ENCODE results near the gene DNAJC28.
A peak's percentile ranks its signal among the peaks of the same experiment; 100 is the strongest.
"Not testable (repeated sequence)": the region's sequence is repeated elsewhere in the genome, so short reads cannot be mapped to it uniquely, and the experiment has no call there.

DNAJC28 gene

GRCh38 chr21:33478182-33478581 is 13.3 kb downstream of the DNAJC28 start:
- WGBS (ENCODE audit: insufficient coverage): 85% methylated on average over 8 of the region's 9 CpGs
- Histone ChIP-seq H3K9me3 (ENCODE audit: control extremely low read depth in 1 of 5, control insufficient read depth in 4 of 5, insufficient read depth in 2 of 5, low read depth in 1 of 5, low read length in 4 of 5) (no peaks in the 10 kb centered on the region), H3K27me3 (replicated peaks in 2 of 5; ENCODE audit: control insufficient read depth in 4 of 5, insufficient read depth in 5 of 5, low read length in 4 of 5) (no peaks in the 10 kb centered on the region), H3K4me1 (ENCODE audit: control extremely low read depth in 1 of 4, control insufficient read depth in 4 of 4, insufficient read depth in 4 of 4, low read length in 3 of 4) (peaks cover 0 to 15% (median 13%) of the 10 kb centered on the region in 4 experiments), H3K27ac (ENCODE audit: insufficient read depth in 1 of 2, low read depth in 1 of 2, low read length in 2 of 2, poor library complexity in 1 of 2, severe bottlenecking in 2 of 2) (peak overlapping the region in 1 of 2 experiments; percentile 95), H3K4me3 (ENCODE audit: control insufficient read depth in 1 of 7, extremely low read depth in 1 of 7, insufficient read depth in 4 of 7, low read depth in 2 of 7, low read length in 6 of 7) (peak overlapping the region in 6 of 7 experiments; percentile 73 to 99 (median 90)), H3K36me3 (ENCODE audit: control insufficient read depth in 4 of 4, insufficient read depth in 4 of 4, low read length in 3 of 4) (no peaks in the 10 kb centered on the region)
- CTCF ChIA-PET: no interaction called here
- POLR2A ChIA-PET: no interaction called here
- no peak for DNase-seq

GRCh38 chr21:33477066-33477465 is 14.4 kb downstream of the DNAJC28 start:
- peaks cover 0 to 3% (median 0%) of the 10 kb centered on the region in 5 experiments for H3K9me3 ChIP-seq (ENCODE audit: control extremely low read depth in 1 of 5, control insufficient read depth in 4 of 5, insufficient read depth in 2 of 5, low read depth in 1 of 5, low read length in 4 of 5)
- H3K36me3 ChIP-seq (ENCODE audit: control insufficient read depth in 4 of 4, insufficient read depth in 4 of 4, low read length in 3 of 4): no peaks in the 10 kb centered on the region
- WGBS (ENCODE audit: insufficient coverage): 100% methylated on average over 4 of the region's 7 CpGs
- no peak overlapping the region for H3K4me3 ChIP-seq (ENCODE audit: control insufficient read depth in 1 of 7, extremely low read depth in 1 of 7, insufficient read depth in 4 of 7, low read depth in 2 of 7, low read length in 6 of 7)
- CTCF ChIA-PET: interaction anchor here (1.3 kb wide), 1 partner anchor 16 kb away, joined by 3 read pairs; no protein-coding TSS in a partner anchor
- POLR2A ChIA-PET: no interaction called here
- H3K4me1 ChIP-seq (ENCODE audit: control extremely low read depth in 1 of 4, control insufficient read depth in 4 of 4, insufficient read depth in 4 of 4, low read length in 3 of 4): peaks cover 0 to 15% (median 13%) of the 10 kb centered on the region in 4 experiments
- H3K27me3 ChIP-seq (replicated peaks in 2 of 5; ENCODE audit: control insufficient read depth in 4 of 5, insufficient read depth in 5 of 5, low read length in 4 of 5): no peaks in the 10 kb centered on the region
- no peak overlapping the region for H3K27ac ChIP-seq (ENCODE audit: insufficient read depth in 1 of 2, low read depth in 1 of 2, low read length in 2 of 2, poor library complexity in 1 of 2, severe bottlenecking in 2 of 2)
- no peak for DNase-seq

GRCh38 chr21:33473344-33473743 is 18.2 kb downstream of the DNAJC28 start:
- H3K4me1 ChIP-seq (ENCODE audit: control extremely low read depth in 1 of 4, control insufficient read depth in 4 of 4, insufficient read depth in 4 of 4, low read length in 3 of 4): peaks cover 0 to 4% (median 3%) of the 10 kb centered on the region in 4 experiments
- WGBS (ENCODE audit: insufficient coverage): no CpG with 5 or more reads among the region's 3 CpGs
- H3K36me3 ChIP-seq (ENCODE audit: control insufficient read depth in 4 of 4, insufficient read depth in 4 of 4, low read length in 3 of 4): no peaks in the 10 kb centered on the region
- no peak for DNase-seq
- ChIA-PET POLR2A (interaction anchor here (0.6 to 0.8 kb wide), 2 partner anchors 12 to 606 kb away, joined by 3 read pairs; no protein-coding TSS in a partner anchor), CTCF (interaction anchor here (1.5 kb wide), 1 partner anchor 18 kb away, joined by 3 read pairs; no protein-coding TSS in a partner anchor)
- no peaks in the 10 kb centered on the region for H3K27me3 ChIP-seq (replicated peaks in 2 of 5; ENCODE audit: control insufficient read depth in 4 of 5, insufficient read depth in 5 of 5, low read length in 4 of 5)
- no peak overlapping the region for H3K27ac ChIP-seq (ENCODE audit: insufficient read depth in 1 of 2, low read depth in 1 of 2, low read length in 2 of 2, poor library complexity in 1 of 2, severe bottlenecking in 2 of 2)
- H3K4me3 ChIP-seq (ENCODE audit: control insufficient read depth in 1 of 7, extremely low read depth in 1 of 7, insufficient read depth in 4 of 7, low read depth in 2 of 7, low read length in 6 of 7): no peak overlapping the region
- peaks cover 0 to 3% (median 0%) of the 10 kb centered on the region in 5 experiments for H3K9me3 ChIP-seq (ENCODE audit: control extremely low read depth in 1 of 5, control insufficient read depth in 4 of 5, insufficient read depth in 2 of 5, low read depth in 1 of 5, low read length in 4 of 5)

GRCh38 chr21:33470701-33471100 is 20.8 kb downstream of the DNAJC28 start:
- Histone ChIP-seq H3K27me3 (replicated peaks in 2 of 5; ENCODE audit: control insufficient read depth in 4 of 5, insufficient read depth in 5 of 5, low read length in 4 of 5) (no peaks in the 10 kb centered on the region), H3K9me3 (ENCODE audit: control extremely low read depth in 1 of 5, control insufficient read depth in 4 of 5, insufficient read depth in 2 of 5, low read depth in 1 of 5, low read length in 4 of 5) (peaks cover 0 to 3% (median 0%) of the 10 kb centered on the region in 5 experiments), H3K36me3 (ENCODE audit: control insufficient read depth in 4 of 4, insufficient read depth in 4 of 4, low read length in 3 of 4) (no peaks in the 10 kb centered on the region), H3K4me1 (ENCODE audit: control extremely low read depth in 1 of 4, control insufficient read depth in 4 of 4, insufficient read depth in 4 of 4, low read length in 3 of 4) (no peaks in the 10 kb centered on the region), H3K27ac (ENCODE audit: insufficient read depth in 1 of 2, low read depth in 1 of 2, low read length in 2 of 2, poor library complexity in 1 of 2, severe bottlenecking in 2 of 2) (no peak overlapping the region), H3K4me3 (ENCODE audit: control insufficient read depth in 1 of 7, extremely low read depth in 1 of 7, insufficient read depth in 4 of 7, low read depth in 2 of 7, low read length in 6 of 7) (no peak overlapping the region)
- WGBS (ENCODE audit: insufficient coverage): 100% methylated on average over 1 of the region's 2 CpGs
- no peak for DNase-seq
- ChIA-PET CTCF (no interaction called here), POLR2A (interaction anchor here (0.7 kb wide), 1 partner anchor 46 kb away, joined by 3 read pairs; no protein-coding TSS in a partner anchor)

GRCh38 chr21:33469183-33469582 is 22.3 kb downstream of the DNAJC28 start:
- ChIA-PET CTCF (interaction anchor here (0.8 kb wide), 2 partner anchors 10 to 12 kb away, joined by 3 to 4 read pairs; no protein-coding TSS in a partner anchor), POLR2A (interaction anchor here (0.5 kb wide), 1 partner anchor 12 kb away, joined by 3 read pairs; no protein-coding TSS in a partner anchor)
- not testable (repeated sequence) for H3K27me3 ChIP-seq (replicated peaks in 2 of 5; ENCODE audit: control insufficient read depth in 4 of 5, insufficient read depth in 5 of 5, low read length in 4 of 5); H3K4me3 ChIP-seq (ENCODE audit: control insufficient read depth in 1 of 7, extremely low read depth in 1 of 7, insufficient read depth in 4 of 7, low read depth in 2 of 7, low read length in 6 of 7); H3K36me3 ChIP-seq (ENCODE audit: control insufficient read depth in 4 of 4, insufficient read depth in 4 of 4, low read length in 3 of 4); DNase-seq; H3K4me1 ChIP-seq (ENCODE audit: control extremely low read depth in 1 of 4, control insufficient read depth in 4 of 4, insufficient read depth in 4 of 4, low read length in 3 of 4); H3K9me3 ChIP-seq (ENCODE audit: control extremely low read depth in 1 of 5, control insufficient read depth in 4 of 5, insufficient read depth in 2 of 5, low read depth in 1 of 5, low read length in 4 of 5); H3K27ac ChIP-seq (ENCODE audit: insufficient read depth in 1 of 2, low read depth in 1 of 2, low read length in 2 of 2, poor library complexity in 1 of 2, severe bottlenecking in 2 of 2)
- 93% methylated on average over 4 of the region's 4 CpGs for WGBS (ENCODE audit: insufficient coverage)

GRCh38 chr21:33461538-33462250 is 29.8 kb downstream of the DNAJC28 start:
- H3K27ac ChIP-seq (ENCODE audit: insufficient read depth in 1 of 2, low read depth in 1 of 2, low read length in 2 of 2, poor library complexity in 1 of 2, severe bottlenecking in 2 of 2): no peak overlapping the region
- CTCF ChIA-PET: interaction anchor here (0.7 to 2.7 kb wide), 2 partner anchors 16 to 142 kb away, joined by 3 to 15 read pairs; no protein-coding TSS in a partner anchor
- H3K27me3 ChIP-seq (replicated peaks in 2 of 5; ENCODE audit: control insufficient read depth in 4 of 5, insufficient read depth in 5 of 5, low read length in 4 of 5): no peaks in the 10 kb centered on the region
- no peak for DNase-seq
- POLR2A ChIA-PET: interaction anchor here (0.6 to 0.8 kb wide), 2 partner anchors 9 to 124 kb away, joined by 3 to 5 read pairs; no protein-coding TSS in a partner anchor
- WGBS (ENCODE audit: insufficient coverage): 100% methylated on average over 2 of the region's 5 CpGs
- H3K9me3 ChIP-seq (ENCODE audit: control extremely low read depth in 1 of 5, control insufficient read depth in 4 of 5, insufficient read depth in 2 of 5, low read depth in 1 of 5, low read length in 4 of 5): no peaks in the 10 kb centered on the region
- H3K4me1 ChIP-seq (ENCODE audit: control extremely low read depth in 1 of 4, control insufficient read depth in 4 of 4, insufficient read depth in 4 of 4, low read length in 3 of 4): no peaks in the 10 kb centered on the region
- H3K36me3 ChIP-seq (ENCODE audit: control insufficient read depth in 4 of 4, insufficient read depth in 4 of 4, low read length in 3 of 4): peaks cover 2 to 13% (median 9%) of the 10 kb centered on the region in 4 experiments
- H3K4me3 ChIP-seq (ENCODE audit: control insufficient read depth in 1 of 7, extremely low read depth in 1 of 7, insufficient read depth in 4 of 7, low read depth in 2 of 7, low read length in 6 of 7): no peak overlapping the region

GRCh38 chr21:33458861-33459260 is 32.7 kb downstream of the DNAJC28 start:
- H3K4me3 ChIP-seq (ENCODE audit: control insufficient read depth in 1 of 7, extremely low read depth in 1 of 7, insufficient read depth in 4 of 7, low read depth in 2 of 7, low read length in 6 of 7): no peak overlapping the region
- no peak overlapping the region for H3K27ac ChIP-seq (ENCODE audit: insufficient read depth in 1 of 2, low read depth in 1 of 2, low read length in 2 of 2, poor library complexity in 1 of 2, severe bottlenecking in 2 of 2)
- H3K9me3 ChIP-seq (ENCODE audit: control extremely low read depth in 1 of 5, control insufficient read depth in 4 of 5, insufficient read depth in 2 of 5, low read depth in 1 of 5, low read length in 4 of 5): no peaks in the 10 kb centered on the region
- H3K36me3 ChIP-seq (ENCODE audit: control insufficient read depth in 4 of 4, insufficient read depth in 4 of 4, low read length in 3 of 4): peaks cover 2 to 17% (median 9%) of the 10 kb centered on the region in 4 experiments
- no peaks in the 10 kb centered on the region for H3K4me1 ChIP-seq (ENCODE audit: control extremely low read depth in 1 of 4, control insufficient read depth in 4 of 4, insufficient read depth in 4 of 4, low read length in 3 of 4)
- DNase-seq: no peak
- CTCF ChIA-PET: interaction anchor here (1.0 kb wide), 1 partner anchor 10 kb away, joined by 3 read pairs; no protein-coding TSS in a partner anchor
- H3K27me3 ChIP-seq (replicated peaks in 2 of 5; ENCODE audit: control insufficient read depth in 4 of 5, insufficient read depth in 5 of 5, low read length in 4 of 5): no peaks in the 10 kb centered on the region
- POLR2A ChIA-PET: no interaction called here
- 93% methylated on average over 3 of the region's 3 CpGs for whole genome bisulfite sequencing (ENCODE audit: insufficient coverage)

All from common myeloid progenitor, CD34-positive (primary cell).